RWPE1 (cell line): ENCODE measurements around the gene USP49.

Experiments
- CTCF ChIA-PET: fragments of 350-600 bp; sonication (Branson Sonifier 250); formaldehyde crosslinking; extraction: SDS; loops from one replicate; lab custom pipeline; 2021; lab: Yijun Ruan, JAX
- POLR2A ChIA-PET: fragments of 400-600 bp; formaldehyde crosslinking; extraction: SDS; loops from one replicate; lab custom pipeline; 2020; ENCODE audit warnings: antibody characterized with exemption; ENCODE audit not compliant: low non-redundant PET; lab: Yijun Ruan, JAX
- DNase-seq: peaks from one replicate; pipeline ENCODE4 v3.0.0; 2012; ENCODE audit warnings: low spot score
- H3K27ac ChIP-seq: fragments of 450-650 bp; 2 replicates; pipeline ENCODE4 v1.5.1; 2017
- CTCF ChIP-seq: fragments of 450-650 bp; conservative IDR thresholded peaks from 2 replicates; pipeline ENCODE4 v1.5.1; 2017; ENCODE audit warnings: low read depth, mild to moderate bottlenecking

USP49 gene

GRCh38 chr6:41759905-41760579 is 135.1 kb downstream of the USP49 start:
- ChIA-PET CTCF (no interaction called here), POLR2A (no interaction called here)
- H3K27ac ChIP-seq = no peak overlapping the region
- no peak for TF ChIP-seq CTCF
- no peak for DNase-seq

DNA sequence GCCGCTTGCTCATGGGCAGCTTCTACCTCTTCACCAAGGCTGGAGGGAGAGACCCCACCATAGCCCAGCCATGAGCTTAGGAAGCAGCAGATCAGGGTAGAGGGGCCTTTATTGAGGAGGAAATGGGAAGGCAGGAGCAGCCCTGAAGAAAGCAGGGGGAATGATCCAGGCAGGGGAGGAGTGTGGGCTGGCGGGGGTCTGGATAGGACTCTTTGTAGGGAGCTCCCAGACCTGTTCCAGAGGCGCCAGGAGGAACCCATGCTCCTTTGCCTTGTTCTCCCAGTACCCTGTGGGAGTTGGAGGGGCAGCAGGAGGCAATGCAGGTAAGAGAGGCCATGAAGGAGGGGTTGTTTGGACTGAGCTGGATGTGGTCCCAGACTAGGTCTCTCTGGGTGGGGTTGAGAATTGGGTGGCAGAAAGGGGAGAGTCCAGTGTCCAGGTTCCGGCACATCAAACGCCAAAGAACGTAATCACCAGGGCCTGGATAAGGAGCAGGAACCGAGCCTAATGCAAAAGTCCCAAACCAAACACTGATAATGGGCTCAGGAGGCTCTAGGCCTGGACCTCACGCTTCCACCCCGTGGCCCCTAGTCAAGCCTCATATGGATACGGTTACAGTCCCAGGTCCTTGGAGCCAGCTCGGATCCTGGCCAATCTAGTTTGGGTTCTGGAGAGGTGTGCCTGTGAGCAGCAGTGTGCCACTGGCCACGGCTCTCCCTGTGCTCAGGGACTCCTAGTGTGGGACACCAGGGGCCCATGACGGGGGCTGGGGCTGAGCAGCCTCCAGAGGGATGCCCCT is 135.9 kb downstream of the USP49 start:
- CTCF ChIA-PET = interaction anchor here (0.8 kb wide), 1 partner anchor 26 kb away, joined by 4 read pairs; no protein-coding TSS in a partner anchor

GRCh38 chr6:41758641-41759035 is 136.5 kb downstream of the USP49 start:
- DNase-seq = no peak
- TF ChIP-seq CTCF = no peak
- ChIA-PET POLR2A (no interaction called here), CTCF (interaction anchor here (0.6 to 0.8 kb wide), 2 partner anchors 26 to 298 kb away, joined by 4 read pairs; no protein-coding TSS in a partner anchor)
- no peak overlapping the region for H3K27ac ChIP-seq

More for the DNA sequence above, 135.9 kb downstream of the USP49 start:
- DNase-seq = no peak
- POLR2A ChIA-PET = no interaction called here
- H3K27ac ChIP-seq = no peak overlapping the region
- no peak for TF ChIP-seq CTCF

DNA sequence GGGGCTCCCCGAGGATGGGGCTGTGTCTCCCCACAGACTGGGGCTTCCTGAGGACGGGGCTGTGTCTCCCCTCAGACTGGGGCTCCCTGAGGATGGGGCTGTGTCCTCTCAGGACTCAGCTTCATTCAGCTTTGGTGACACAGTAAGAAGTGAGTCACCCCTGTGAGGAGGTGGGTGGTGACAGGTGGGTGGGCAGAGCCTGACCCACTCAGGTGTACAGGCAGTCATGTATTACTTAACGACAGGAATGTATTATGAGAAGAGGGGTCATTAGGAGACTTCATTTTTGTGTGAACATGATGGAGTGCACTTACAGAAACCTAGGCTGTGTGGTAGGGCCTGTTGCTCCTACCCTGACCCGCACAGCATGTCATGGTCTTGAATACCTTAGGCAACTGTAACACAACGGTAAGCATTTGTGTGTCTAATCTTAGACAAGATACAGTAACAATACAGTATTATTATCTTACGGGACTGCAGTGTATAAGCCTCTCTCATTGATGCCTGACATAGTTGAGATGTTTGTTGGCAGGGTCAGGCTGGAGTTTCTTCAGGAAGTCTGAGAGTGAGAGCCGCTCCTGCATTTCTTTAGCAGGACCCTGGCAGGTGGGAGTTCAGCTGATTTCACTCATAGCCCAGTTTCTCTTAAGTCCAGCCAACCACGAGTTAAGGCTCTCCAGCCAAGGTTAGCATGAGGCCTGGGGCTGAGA is 137.1 kb downstream of the USP49 start:
- no peak overlapping the region for H3K27ac ChIP-seq
- DNase-seq = no peak
- CTCF ChIA-PET = interaction anchor here (0.6 to 1.0 kb wide), 2 partner anchors 29 to 298 kb away, joined by 4 to 5 read pairs; partner anchors contain the start of gene TOMM6
- POLR2A ChIA-PET = no interaction called here
- no peak for TF ChIP-seq CTCF

DNA sequence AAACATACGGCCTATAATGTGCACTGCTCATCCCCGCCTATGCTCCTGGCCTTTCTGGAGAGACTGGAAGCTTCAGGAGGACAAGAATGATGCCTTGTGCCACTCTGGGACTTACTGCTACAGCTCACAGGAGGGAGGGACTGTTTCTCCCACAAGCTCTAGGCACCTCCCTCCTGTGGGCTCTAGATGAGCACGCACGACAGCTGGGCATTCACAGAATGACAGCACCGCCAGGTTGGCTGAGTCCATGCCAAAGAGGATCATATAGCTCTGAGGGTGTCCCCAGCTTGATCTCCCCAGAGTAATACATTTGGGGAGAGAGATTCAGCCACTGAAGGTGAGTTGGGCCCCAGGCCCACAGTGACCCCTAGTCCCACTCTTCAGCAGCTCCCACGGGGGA is 137.9 kb downstream of the USP49 start:
- no peak for DNase-seq
- no peak overlapping the region for H3K27ac ChIP-seq
- no peak for TF ChIP-seq CTCF
- POLR2A ChIA-PET = interaction anchor here (0.6 kb wide), 1 partner anchor 55 kb away, joined by 7 read pairs; no protein-coding TSS in a partner anchor
- CTCF ChIA-PET = interaction anchor here (1.0 kb wide), 1 partner anchor 30 kb away, joined by 5 read pairs; the partner anchor contains the start of gene TOMM6

DNA sequence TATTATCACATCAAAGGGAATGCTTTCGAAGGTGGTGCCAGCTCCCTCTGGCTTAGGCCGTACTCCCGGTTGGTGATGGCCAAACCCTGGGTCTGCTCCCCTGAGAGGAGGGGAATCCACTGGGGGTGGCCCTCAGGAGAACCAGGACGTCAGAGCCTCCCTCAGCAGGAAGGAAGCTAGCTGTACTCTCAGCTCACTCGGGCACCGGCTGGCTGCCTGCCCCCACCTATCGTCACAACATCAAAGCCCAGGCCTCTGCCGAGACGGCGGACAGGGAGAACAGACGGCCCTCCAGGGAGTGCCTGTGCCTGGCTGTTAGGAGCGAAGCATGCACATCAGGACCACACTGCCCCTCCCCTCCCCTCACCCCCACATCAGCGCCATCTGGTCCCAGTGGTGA is 138.8 kb downstream of the USP49 start:
- ChIA-PET POLR2A (no interaction called here), CTCF (no interaction called here)
- DNase-seq = no peak
- H3K27ac ChIP-seq = no peak overlapping the region
- TF ChIP-seq CTCF = no peak
